ENCODE results near the gene KLF9. TPM values are rescaled to one million over a fixed set of nuclear protein-coding genes. Genes with fewer than 3 reads are reported as not detected.

KLF9 gene
- total RNA-seq, 1 donor from 2014 or later: 0.87 TPM

GRCh38 chr9:70412832-70413463 lies 1.5 kb downstream of the KLF9 start:
- Mint-ChIP-seq H3K27ac (ENCODE audit: unreplicated experiment) (no peak overlapping the region), H3K4me1 (ENCODE audit: unreplicated experiment) (peaks cover 23% of the 10 kb centered on the region), H3K4me3 (ENCODE audit: unreplicated experiment) (peak overlapping the region; percentile 85), H3K27me3 (ENCODE audit: unreplicated experiment) (peaks cover 17% of the 10 kb centered on the region), H3K9me3 (ENCODE audit: unreplicated experiment) (no peaks in the 10 kb centered on the region), H3K36me3 (ENCODE audit: low read depth, unreplicated experiment) (peaks cover 4% of the 10 kb centered on the region)
- TF ChIP-seq CTCF (IDR thresholded peaks at IDR 0.05; ENCODE audit: unreplicated experiment): no peak
- DNase-seq (ENCODE audit: low spot score): peak; percentile 40

- DNase-seq (ENCODE audit: low spot score): no peak
- no peaks in the 10 kb centered on the region for H3K9me3 Mint-ChIP-seq (ENCODE audit: unreplicated experiment)
- H3K4me3 Mint-ChIP-seq (ENCODE audit: unreplicated experiment): peak overlapping the region; percentile 85
- H3K36me3 Mint-ChIP-seq (ENCODE audit: low read depth, unreplicated experiment): peaks cover 4% of the 10 kb centered on the region
- H3K4me1 Mint-ChIP-seq (ENCODE audit: unreplicated experiment): peaks cover 23% of the 10 kb centered on the region
- no peak overlapping the region for H3K27ac Mint-ChIP-seq (ENCODE audit: unreplicated experiment)
- H3K27me3 Mint-ChIP-seq (ENCODE audit: unreplicated experiment): peaks cover 17% of the 10 kb centered on the region
- no peak for TF ChIP-seq CTCF (IDR thresholded peaks at IDR 0.05; ENCODE audit: unreplicated experiment)
Measured at GRCh38 chr9:70411930-70412831, 2.3 kb downstream of the KLF9 start.

- no peaks in the 10 kb centered on the region for H3K9me3 Mint-ChIP-seq (ENCODE audit: unreplicated experiment)
- DNase-seq (ENCODE audit: low spot score): no peak
- peaks cover 17% of the 10 kb centered on the region for H3K27me3 Mint-ChIP-seq (ENCODE audit: unreplicated experiment)
- no peak overlapping the region for H3K27ac Mint-ChIP-seq (ENCODE audit: unreplicated experiment)
- peak overlapping the region; percentile 63 for H3K4me3 Mint-ChIP-seq (ENCODE audit: unreplicated experiment)
- peaks cover 23% of the 10 kb centered on the region for H3K4me1 Mint-ChIP-seq (ENCODE audit: unreplicated experiment)
- no peak for TF ChIP-seq CTCF (IDR thresholded peaks at IDR 0.05; ENCODE audit: unreplicated experiment)
- peaks cover 4% of the 10 kb centered on the region for H3K36me3 Mint-ChIP-seq (ENCODE audit: low read depth, unreplicated experiment)
Measured at GRCh38 chr9:70411121-70411929, 3.1 kb downstream of the KLF9 start.

- H3K36me3 Mint-ChIP-seq (ENCODE audit: low read depth, unreplicated experiment): peaks cover 4% of the 10 kb centered on the region
- H3K4me3 Mint-ChIP-seq (ENCODE audit: unreplicated experiment): no peak overlapping the region
- no peak overlapping the region for H3K27ac Mint-ChIP-seq (ENCODE audit: unreplicated experiment)
- no peaks in the 10 kb centered on the region for H3K9me3 Mint-ChIP-seq (ENCODE audit: unreplicated experiment)
- no peak for DNase-seq (ENCODE audit: low spot score)
- peaks cover 17% of the 10 kb centered on the region for H3K27me3 Mint-ChIP-seq (ENCODE audit: unreplicated experiment)
- peaks cover 23% of the 10 kb centered on the region for H3K4me1 Mint-ChIP-seq (ENCODE audit: unreplicated experiment)
- no peak for TF ChIP-seq CTCF (IDR thresholded peaks at IDR 0.05; ENCODE audit: unreplicated experiment)
Measured at GRCh38 chr9:70410368-70410767, 4.1 kb downstream of the KLF9 start.
